CD4-positive, alpha-beta T cell (primary cell): ENCODE results near the gene DNER. TPM values are rescaled to one million over a fixed set of nuclear protein-coding genes. Genes with fewer than 3 reads are reported as not detected.

Experiments used
- ATAC-seq: fragments of 200-7000 bp; cut with Tn5 transposase; one replicate; pipeline ENCODE4 v1.10.0; 2022; ENCODE audit warnings: mild to moderate bottlenecking; ENCODE audit not compliant: poor library complexity
- CTCF ChIA-PET: fragments of 350-600 bp; sonication (Branson Sonifier 250); formaldehyde crosslinking; loops from one replicate; lab custom pipeline; 2021; ENCODE audit warnings: antibody characterized with exemption, inconsistent platforms; lab: Charles Lee
- POLR2A ChIA-PET: fragments of 350-600 bp; sonication (Branson Sonifier 250); formaldehyde crosslinking; loops from one replicate; lab custom pipeline; 2021; ENCODE audit warnings: antibody characterized with exemption, inconsistent platforms; lab: Charles Lee
- DNase-seq, 14 experiments: peaks; one replicate each; pipeline ENCODE4 v3.0.0-alpha.2; 2013 to 2020; ENCODE audit warnings: mixed read lengths in 2 of 14
- H3K27ac ChIP-seq, 2 donors: one replicate each; pipeline versions ENCODE4 v1.5.1 to v1.7.0; 2013; ENCODE audit warnings: low read length in 2 of 2, low read depth in 1 of 2, mild to moderate bottlenecking in 1 of 2
- H3K27me3 ChIP-seq, 2 experiments: 1 replicate in 1 of 2; 2 replicates in 1 of 2; pipeline versions ENCODE4 v1.6.1 to v1.7.0; 2013; ENCODE audit warnings: low read length in 2 of 2, control low read depth in 1 of 2, mild to moderate bottlenecking in 1 of 2, moderate library complexity in 1 of 2; ENCODE audit not compliant: insufficient read depth in 2 of 2, control insufficient read depth in 1 of 2
- H3K36me3 ChIP-seq: one replicate; pipeline ENCODE4 v1.6.1; 2013; ENCODE audit warnings: low read length, control low read depth; ENCODE audit not compliant: insufficient read depth
- H3K4me1 ChIP-seq: one replicate; pipeline ENCODE4 v1.6.1; 2013; ENCODE audit warnings: low read length, control low read depth; ENCODE audit not compliant: insufficient read depth
- H3K4me3 ChIP-seq: one replicate; pipeline ENCODE4 v1.5.1; 2013; ENCODE audit warnings: mild to moderate bottlenecking, low read length, moderate library complexity
- H3K9me3 ChIP-seq, 2 experiments: 1 replicate in 1 of 2; 2 replicates in 1 of 2; pipeline versions ENCODE4 v1.6.1 to v1.7.0; 2013; ENCODE audit warnings: low read length in 2 of 2, mild to moderate bottlenecking in 2 of 2, control low read depth in 1 of 2, moderate library complexity in 1 of 2; ENCODE audit not compliant: control insufficient read depth in 1 of 2, insufficient read depth in 1 of 2
- H3K27ac Mint-ChIP-seq: one replicate; pipeline ENCODE4 v1.8.0; 2020; ENCODE audit warnings: mixed read lengths
- H3K27me3 Mint-ChIP-seq: one replicate; pipeline ENCODE4 v1.8.0; 2021; ENCODE audit warnings: mixed read lengths
- H3K36me3 Mint-ChIP-seq: one replicate; pipeline ENCODE4 v1.8.0; 2021; ENCODE audit warnings: low read depth, mixed read lengths
- H3K4me1 Mint-ChIP-seq: one replicate; pipeline ENCODE4 v1.8.0; 2021; ENCODE audit warnings: low read depth, mixed read lengths
- H3K4me3 Mint-ChIP-seq: one replicate; pipeline ENCODE4 v1.8.0; 2020; ENCODE audit warnings: mild to moderate bottlenecking, mixed read lengths
- H3K9me3 Mint-ChIP-seq: one replicate; pipeline ENCODE4 v1.8.0; 2020; ENCODE audit warnings: mixed read lengths
- intact Hi-C, 2 experiments: fragments of 100-400 bp; cut with DNase I in 1 of 2; cut with micrococcal nuclease in 1 of 2; formaldehyde crosslinking; loops; one replicate each; pipeline versions ENCODE4 v1.15.1 to v1.9.0; 2023 to 2025; cut with DNase I, micrococcal nuclease
- total RNA-seq, 174 experiments: library from RNA in 2 of 174; stranded (reverse) in 2 of 174; gene quantifications; one replicate each; pipeline ENCODE4 v1.2.3 and lab custom pipeline; 2021 to 2026
- TF ChIP-seq, protein P1 (sequence below): fragments of 200-600 bp; IDR thresholded peaks from one replicate; pipeline ENCODE4 v1.8.0; 2022; ENCODE audit warnings: antibody characterized with exemption, mild to moderate bottlenecking

The DNER gene
- total RNA-seq, 2 experiments from 2014 or later, result not detected

DNA sequence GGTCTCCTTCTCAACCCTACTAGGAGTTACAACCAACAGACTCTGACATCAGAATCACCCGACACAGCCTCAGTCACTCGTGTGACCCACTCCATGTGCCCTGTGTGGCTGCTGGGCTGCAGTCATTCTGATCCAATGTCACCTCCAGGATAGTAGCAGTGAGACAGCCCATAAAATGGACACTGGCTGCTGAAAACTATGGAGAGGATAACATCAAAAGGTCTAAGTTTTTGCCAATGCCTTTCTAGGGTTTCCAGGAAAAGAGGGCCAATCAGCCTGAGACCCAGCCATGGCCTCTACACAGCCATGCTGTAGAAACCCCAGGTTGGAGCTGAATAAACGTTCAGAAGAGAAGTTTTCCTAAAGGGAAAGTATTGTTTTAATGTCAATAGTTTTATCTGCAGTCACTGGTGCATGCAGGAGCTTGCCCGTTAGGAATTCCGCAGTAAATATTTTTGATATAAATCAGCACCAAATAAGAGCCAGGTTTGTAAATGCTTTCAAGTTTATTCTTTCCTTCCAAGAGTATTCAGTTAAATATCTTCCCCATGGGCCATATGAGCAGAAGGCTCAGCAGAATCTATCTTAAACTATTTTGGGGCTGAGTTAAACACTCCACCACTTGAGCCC is 351.1 kb downstream of the DNER start:
- no peaks in the 10 kb centered on the region for H3K27me3 Mint-ChIP-seq

DNA sequence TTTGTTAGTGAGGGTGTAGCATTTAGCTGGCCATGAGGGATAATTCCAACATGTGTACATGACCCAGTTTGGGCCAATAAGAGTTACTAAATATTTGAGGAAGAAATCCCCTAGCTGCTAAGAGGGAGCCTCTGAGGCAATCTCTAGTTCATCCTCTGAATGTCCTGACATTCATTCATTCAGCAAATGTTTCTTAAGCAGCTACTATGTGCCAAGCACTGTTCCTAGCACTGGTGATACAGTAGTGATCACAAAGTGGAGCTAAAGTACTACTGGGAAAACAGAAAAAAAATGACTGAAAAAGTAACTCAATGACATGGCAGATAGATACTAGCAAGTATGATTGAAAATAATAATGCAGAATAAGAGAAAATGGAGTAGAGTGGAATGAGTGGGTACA is 363.5 kb downstream of the DNER start:
- Histone ChIP-seq H3K4me1 (no peaks in the 10 kb centered on the region), H3K9me3 (no peaks in the 10 kb centered on the region), H3K4me3 (no peak overlapping the region), H3K27ac (no peak overlapping the region), H3K27me3 (no peaks in the 10 kb centered on the region), H3K36me3 (no peaks in the 10 kb centered on the region)
- no peak overlapping the region for H3K27ac Mint-ChIP-seq
- H3K27me3 Mint-ChIP-seq, result no peaks in the 10 kb centered on the region
- ATAC-seq (no peak), DNase-seq (peak in 2 of 14 experiments; percentile 14 to 24)
- POLR2A ChIA-PET, result no interaction called here
- TF ChIP-seq, protein P1, sequence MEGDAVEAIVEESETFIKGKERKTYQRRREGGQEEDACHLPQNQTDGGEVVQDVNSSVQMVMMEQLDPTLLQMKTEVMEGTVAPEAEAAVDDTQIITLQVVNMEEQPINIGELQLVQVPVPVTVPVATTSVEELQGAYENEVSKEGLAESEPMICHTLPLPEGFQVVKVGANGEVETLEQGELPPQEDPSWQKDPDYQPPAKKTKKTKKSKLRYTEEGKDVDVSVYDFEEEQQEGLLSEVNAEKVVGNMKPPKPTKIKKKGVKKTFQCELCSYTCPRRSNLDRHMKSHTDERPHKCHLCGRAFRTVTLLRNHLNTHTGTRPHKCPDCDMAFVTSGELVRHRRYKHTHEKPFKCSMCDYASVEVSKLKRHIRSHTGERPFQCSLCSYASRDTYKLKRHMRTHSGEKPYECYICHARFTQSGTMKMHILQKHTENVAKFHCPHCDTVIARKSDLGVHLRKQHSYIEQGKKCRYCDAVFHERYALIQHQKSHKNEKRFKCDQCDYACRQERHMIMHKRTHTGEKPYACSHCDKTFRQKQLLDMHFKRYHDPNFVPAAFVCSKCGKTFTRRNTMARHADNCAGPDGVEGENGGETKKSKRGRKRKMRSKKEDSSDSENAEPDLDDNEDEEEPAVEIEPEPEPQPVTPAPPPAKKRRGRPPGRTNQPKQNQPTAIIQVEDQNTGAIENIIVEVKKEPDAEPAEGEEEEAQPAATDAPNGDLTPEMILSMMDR, result no peak
- CTCF ChIA-PET, result no interaction called here
- H3K36me3 Mint-ChIP-seq, result no peaks in the 10 kb centered on the region
- intact Hi-C loops, result no loop called here
- H3K9me3 Mint-ChIP-seq, result peaks cover 7% of the 10 kb centered on the region
- no peaks in the 10 kb centered on the region for H3K4me1 Mint-ChIP-seq
- H3K4me3 Mint-ChIP-seq, result no peak overlapping the region

More for the DNA sequence above, 351.1 kb downstream of the DNER start:
- POLR2A ChIA-PET, result no interaction called here
- CTCF ChIA-PET, result no interaction called here
- H3K9me3 Mint-ChIP-seq, result peaks cover 2% of the 10 kb centered on the region
- Histone ChIP-seq H3K36me3 (no peaks in the 10 kb centered on the region), H3K9me3 (peaks cover 0 to 10% of the 10 kb centered on the region in 2 experiments), H3K27me3 (no peaks in the 10 kb centered on the region), H3K27ac (no peak overlapping the region), H3K4me1 (no peaks in the 10 kb centered on the region), H3K4me3 (no peak overlapping the region)
- no peaks in the 10 kb centered on the region for H3K36me3 Mint-ChIP-seq
- ATAC-seq (no peak), DNase-seq (no peak)
- intact Hi-C loops, result no loop called here
- no peaks in the 10 kb centered on the region for H3K4me1 Mint-ChIP-seq
- TF ChIP-seq, protein P1, result no peak
- no peak overlapping the region for H3K4me3 Mint-ChIP-seq
- H3K27ac Mint-ChIP-seq, result no peak overlapping the region

DNA sequence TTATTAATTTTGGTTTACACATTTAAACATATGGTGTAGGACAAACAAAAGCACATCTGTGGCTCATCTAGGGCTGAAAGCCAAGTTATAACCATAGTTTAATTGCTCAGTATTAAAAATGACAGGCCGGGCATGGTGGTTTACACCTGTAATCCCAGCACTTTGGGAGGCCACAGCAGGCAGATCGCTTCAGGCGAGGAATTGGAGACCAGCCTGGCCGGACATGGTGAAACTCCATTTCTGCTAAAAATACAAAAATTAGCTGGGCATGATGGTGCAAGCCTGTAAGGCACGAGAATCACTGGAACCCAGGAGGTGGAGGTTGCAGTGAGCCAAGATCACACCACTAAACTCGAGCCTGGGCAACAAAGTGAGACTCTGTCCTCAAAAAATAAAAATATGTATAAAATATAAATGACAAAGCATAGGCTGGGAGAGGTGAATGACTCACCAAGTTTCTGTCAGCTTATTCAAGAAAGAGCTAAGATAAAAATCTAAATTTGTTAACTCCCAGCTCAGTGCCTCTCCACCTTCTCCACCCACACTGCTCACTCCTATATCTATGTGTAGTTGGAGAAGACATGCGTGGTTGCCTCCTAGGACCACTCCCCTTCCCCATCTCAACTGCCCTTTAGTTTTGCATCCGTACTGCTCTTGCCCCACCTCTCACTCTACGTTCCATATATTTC is 364.1 kb downstream of the DNER start:
- POLR2A ChIA-PET, result no interaction called here
- no peak overlapping the region for H3K27ac Mint-ChIP-seq
- intact Hi-C loops, result no loop called here

More for the DNA sequence above, 364.1 kb downstream of the DNER start:
- Mint-ChIP-seq H3K9me3 (peaks cover 7% of the 10 kb centered on the region), H3K27me3 (no peaks in the 10 kb centered on the region), H3K4me3 (no peak overlapping the region), H3K36me3 (no peaks in the 10 kb centered on the region), H3K4me1 (no peaks in the 10 kb centered on the region)
- Histone ChIP-seq H3K4me1 (no peaks in the 10 kb centered on the region), H3K9me3 (no peaks in the 10 kb centered on the region), H3K27me3 (no peaks in the 10 kb centered on the region), H3K4me3 (no peak overlapping the region), H3K27ac (no peak overlapping the region), H3K36me3 (no peaks in the 10 kb centered on the region)
- CTCF ChIA-PET, result no interaction called here
- TF ChIP-seq, protein P1, result no peak
- no peak for DNase-seq
- ATAC-seq, result no peak
